Measurements from ENCODE around the gene WDR49. TPM values are rescaled to one million over a fixed set of nuclear protein-coding genes. Genes with fewer than 3 reads are reported as not detected.

WDR49 gene
- total and polyA plus RNA-seq, 2 donors (not counting 1 experiment from before 2014, with no cell fraction given): 0.88 to 1.4 TPM

GRCh38 chr3:167679526-167679925, 25.8 kb upstream of the WDR49 start:
- TF ChIP-seq CTCF (IDR thresholded peaks at IDR 0.05) (no peak), EZH2 (IDR thresholded peaks at IDR 0.05; ENCODE audit: borderline replicate concordance, insufficient read depth, low read depth, low read length, poor library complexity, severe bottlenecking) (no peak)
- Mint-ChIP-seq H3K9me3 (ENCODE audit: insufficient read depth) (peaks cover 6% of the 10 kb centered on the region), H3K4me1 (no peaks in the 10 kb centered on the region), H3K27ac (no peak overlapping the region), H3K27me3 (no peaks in the 10 kb centered on the region), H3K4me3 (no peak overlapping the region)
- Histone ChIP-seq H3K9ac (ENCODE audit: low read length) (no peak overlapping the region), H4K20me1 (ENCODE audit: control insufficient read depth, insufficient read depth, low read length, poor library complexity, severe bottlenecking) (no peaks in the 10 kb centered on the region), H3K36me3 (replicated peaks in 1 of 2; ENCODE audit: control extremely low read depth in 1 of 2, control insufficient read depth in 1 of 2, extremely low read depth in 1 of 2, insufficient read depth in 2 of 2, low read length in 1 of 2) (peaks cover 13 to 43% of the 10 kb centered on the region in 2 experiments), H2AFZ (ENCODE audit: insufficient read depth, low read depth, low read length, poor library complexity, severe bottlenecking) (no peak overlapping the region), H3K79me2 (ENCODE audit: control insufficient read depth, insufficient read depth, low read length) (no peaks in the 10 kb centered on the region), H3K4me3 (ENCODE audit: control extremely low read depth in 1 of 5, extremely low read depth in 1 of 5, insufficient read depth in 1 of 5, low read depth in 2 of 5, low read length in 4 of 5) (no peak overlapping the region), H3K9me3 (ENCODE audit: control extremely low read depth in 1 of 3, control insufficient read depth in 2 of 3, insufficient read depth in 1 of 3, low read length in 2 of 3) (peaks cover 8 to 16% (median 13%) of the 10 kb centered on the region in 3 donors), H3K27ac (ENCODE audit: low read length in 2 of 2) (no peak overlapping the region), H3K4me2 (replicated peaks; ENCODE audit: low read depth, low read length, poor library complexity, severe bottlenecking) (no peak overlapping the region), H3K4me1 (ENCODE audit: control insufficient read depth in 2 of 2, insufficient read depth in 2 of 2, low read length in 2 of 2) (no peaks in the 10 kb centered on the region), H3K27me3 (replicated peaks in 1 of 4; ENCODE audit: control extremely low read depth in 1 of 4, control insufficient read depth in 3 of 4, insufficient read depth in 4 of 4, low read length in 3 of 4) (no peaks in the 10 kb centered on the region)
- no CpG with 5 or more reads among the region's 4 CpGs for WGBS (ENCODE audit: insufficient coverage)
- ChIA-PET CTCF (interaction anchor here (1.0 kb wide), 1 partner anchor 12 kb away, joined by 3 read pairs; no protein-coding TSS in a partner anchor), POLR2A (no interaction called here)
- no peak for ATAC-seq (ENCODE audit: low read depth)
- intact Hi-C loops (cut with micrococcal nuclease): no loop called here
- DNase-seq: no peak

DNA sequence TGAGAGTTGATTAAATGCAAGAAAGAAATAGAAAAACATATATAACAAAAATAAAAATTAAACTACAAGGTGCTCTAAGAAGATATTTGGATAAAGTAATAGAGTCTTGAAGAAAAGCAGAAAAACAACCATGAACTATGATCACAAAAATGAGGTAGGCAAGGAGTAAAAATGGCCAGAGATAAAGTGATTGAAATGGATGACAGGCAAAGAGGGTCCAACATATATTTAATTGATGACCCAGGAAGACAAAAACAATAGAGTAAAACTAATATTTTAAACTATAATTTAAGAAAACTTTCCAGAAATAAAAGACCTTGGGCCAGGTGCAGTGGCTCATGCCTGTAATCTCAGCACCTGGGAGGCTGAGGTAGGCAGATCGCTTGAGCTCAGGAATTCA, 22.1 kb upstream of the WDR49 start:
- Mint-ChIP-seq H3K9me3 (ENCODE audit: insufficient read depth) (peaks cover 8% of the 10 kb centered on the region), H3K4me3 (no peak overlapping the region), H3K27me3 (no peaks in the 10 kb centered on the region), H3K4me1 (no peaks in the 10 kb centered on the region), H3K27ac (no peak overlapping the region)
- Histone ChIP-seq H3K27ac (ENCODE audit: low read length in 2 of 2) (no peak overlapping the region), H3K27me3 (replicated peaks in 1 of 4; ENCODE audit: control extremely low read depth in 1 of 4, control insufficient read depth in 3 of 4, insufficient read depth in 4 of 4, low read length in 3 of 4) (no peaks in the 10 kb centered on the region), H3K4me1 (ENCODE audit: control insufficient read depth in 2 of 2, insufficient read depth in 2 of 2, low read length in 2 of 2) (no peaks in the 10 kb centered on the region), H2AFZ (ENCODE audit: insufficient read depth, low read depth, low read length, poor library complexity, severe bottlenecking) (no peak overlapping the region), H3K36me3 (replicated peaks in 1 of 2; ENCODE audit: control extremely low read depth in 1 of 2, control insufficient read depth in 1 of 2, extremely low read depth in 1 of 2, insufficient read depth in 2 of 2, low read length in 1 of 2) (peaks cover 18 to 38% of the 10 kb centered on the region in 2 experiments), H4K20me1 (ENCODE audit: control insufficient read depth, insufficient read depth, low read length, poor library complexity, severe bottlenecking) (no peaks in the 10 kb centered on the region), H3K9me3 (ENCODE audit: control extremely low read depth in 1 of 3, control insufficient read depth in 2 of 3, insufficient read depth in 1 of 3, low read length in 2 of 3) (peaks cover 8 to 16% (median 16%) of the 10 kb centered on the region in 3 donors), H3K9ac (ENCODE audit: low read length) (no peak overlapping the region), H3K4me3 (ENCODE audit: control extremely low read depth in 1 of 5, extremely low read depth in 1 of 5, insufficient read depth in 1 of 5, low read depth in 2 of 5, low read length in 4 of 5) (no peak overlapping the region), H3K79me2 (ENCODE audit: control insufficient read depth, insufficient read depth, low read length) (no peaks in the 10 kb centered on the region), H3K4me2 (replicated peaks; ENCODE audit: low read depth, low read length, poor library complexity, severe bottlenecking) (no peak overlapping the region)
- ChIA-PET POLR2A (no interaction called here), CTCF (interaction anchor here (0.6 to 2.6 kb wide), 2 partner anchors 9 to 398 kb away, joined by 3 to 13 read pairs; no protein-coding TSS in a partner anchor)
- ATAC-seq (ENCODE audit: low read depth): no peak
- intact Hi-C loops (cut with micrococcal nuclease): no loop called here
- TF ChIP-seq EZH2 (IDR thresholded peaks at IDR 0.05; ENCODE audit: borderline replicate concordance, insufficient read depth, low read depth, low read length, poor library complexity, severe bottlenecking): no peak
- TF ChIP-seq CTCF (IDR thresholded peaks at IDR 0.05): no peak
- 80% methylated on average over 1 of the region's 1 CpG for WGBS (ENCODE audit: insufficient coverage)
- DNase-seq: no peak

All from B cell (primary cell).